HG03571 (cell line): ENCODE results near the gene LYPD6B.

Source experiments
- ATAC-seq: cut with Tn5 transposase; IDR thresholded peaks from one replicate; pipeline ENCODE4 v1.9.1; 2021; ENCODE audit not compliant: unreplicated experiment

LYPD6B gene

DNA sequence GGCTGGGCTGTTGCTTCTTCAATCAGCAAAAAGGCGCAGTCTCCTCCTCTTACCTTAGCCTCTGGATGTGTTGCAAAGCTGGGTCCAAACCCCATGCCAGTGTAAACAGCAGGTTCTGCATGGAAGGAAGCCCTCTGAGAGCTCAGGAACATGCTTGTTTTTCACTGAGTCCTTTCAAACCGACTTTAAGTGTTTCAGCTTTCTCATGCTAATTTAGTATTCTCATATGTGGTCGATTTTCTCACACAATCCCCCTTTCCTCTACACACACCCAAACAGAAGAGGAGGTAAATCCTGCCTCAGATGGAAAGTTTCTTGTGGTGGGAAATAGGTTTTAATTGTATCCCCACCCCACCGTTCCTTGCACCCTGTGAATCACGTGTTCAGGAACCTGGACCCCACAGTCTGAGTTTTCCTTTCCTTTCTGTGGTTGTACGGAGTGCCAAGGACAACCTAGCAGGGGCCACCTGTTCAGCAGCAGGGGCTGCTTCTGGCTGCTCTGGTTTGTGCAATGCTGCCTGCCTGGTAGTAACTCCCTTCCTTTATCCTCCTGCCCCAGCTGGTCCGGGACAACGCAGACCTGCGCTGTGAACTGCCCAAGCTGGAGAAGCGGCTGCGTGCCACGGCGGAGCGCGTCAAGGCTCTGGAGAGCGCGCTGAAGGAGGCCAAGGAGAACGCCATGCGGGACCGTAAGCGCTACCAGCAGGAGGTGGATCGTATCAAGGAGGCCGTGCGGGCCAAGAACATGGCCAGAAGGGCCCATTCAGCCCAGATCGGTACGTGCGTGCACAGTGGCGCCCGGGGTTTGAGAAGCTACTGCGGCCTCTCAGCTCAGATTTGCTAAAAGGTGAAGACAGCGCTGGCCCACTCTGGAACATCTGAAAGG lies 28.7 kb upstream of the LYPD6B start:
- no peak for ATAC-seq

DNA sequence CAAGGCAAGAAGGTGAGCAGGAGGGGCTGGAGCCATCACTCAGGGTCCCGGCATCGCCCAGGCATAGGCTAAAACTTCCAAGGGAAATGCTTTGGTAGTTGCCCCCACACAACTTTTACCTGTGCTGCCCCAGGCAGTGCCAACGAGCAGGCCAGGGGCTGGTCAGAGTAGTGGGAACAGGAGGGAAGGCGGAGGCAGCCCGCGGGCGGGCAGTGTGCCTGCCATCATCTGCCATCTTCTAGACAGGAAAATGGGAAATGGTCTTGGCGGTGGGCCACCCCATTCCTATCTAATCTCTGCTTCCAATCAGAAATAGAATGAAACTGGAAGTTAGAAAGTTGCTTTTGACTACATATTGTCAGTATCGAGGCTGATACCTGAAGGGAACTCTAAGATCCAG lies 26.0 kb upstream of the LYPD6B start:
- no peak for ATAC-seq

- no peak for ATAC-seq
Observed at GRCh38 chr2:149015501-149015900, 23.0 kb upstream of the LYPD6B start.

DNA sequence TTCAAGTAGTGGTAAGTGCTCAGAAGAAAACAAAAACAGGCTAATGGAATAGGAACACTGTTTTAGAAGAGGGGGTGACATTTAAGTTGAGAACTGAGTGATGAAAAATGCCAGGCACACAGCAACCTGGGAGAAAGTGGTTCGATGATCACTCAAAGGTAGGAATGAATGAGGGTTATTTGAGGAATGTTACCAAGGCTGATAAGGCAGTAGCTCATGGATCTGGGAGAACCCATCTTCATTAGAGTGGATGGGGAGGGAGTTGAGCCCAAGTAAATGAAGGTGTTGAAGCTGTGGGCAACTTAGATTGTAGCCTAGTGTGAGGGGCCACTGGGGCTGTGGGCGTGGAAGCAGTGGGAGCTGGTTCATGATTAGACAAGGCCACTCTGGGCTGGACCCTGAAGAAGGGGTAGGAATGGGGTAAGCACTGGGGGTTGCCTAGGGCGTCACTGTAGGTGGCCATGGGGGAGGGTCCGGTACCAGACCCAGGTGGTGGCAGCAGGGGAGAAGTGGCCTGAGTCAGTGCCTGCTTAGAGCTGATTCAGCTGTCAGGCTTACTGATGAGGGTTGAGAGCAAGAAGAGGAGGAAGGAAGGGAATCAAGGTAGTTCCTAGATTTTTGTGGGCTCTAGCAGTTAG lies 22.5 kb upstream of the LYPD6B start:
- ATAC-seq = no peak

- no peak for ATAC-seq
Observed at GRCh38 chr2:149017116-149017985, 21.1 kb upstream of the LYPD6B start.

DNA sequence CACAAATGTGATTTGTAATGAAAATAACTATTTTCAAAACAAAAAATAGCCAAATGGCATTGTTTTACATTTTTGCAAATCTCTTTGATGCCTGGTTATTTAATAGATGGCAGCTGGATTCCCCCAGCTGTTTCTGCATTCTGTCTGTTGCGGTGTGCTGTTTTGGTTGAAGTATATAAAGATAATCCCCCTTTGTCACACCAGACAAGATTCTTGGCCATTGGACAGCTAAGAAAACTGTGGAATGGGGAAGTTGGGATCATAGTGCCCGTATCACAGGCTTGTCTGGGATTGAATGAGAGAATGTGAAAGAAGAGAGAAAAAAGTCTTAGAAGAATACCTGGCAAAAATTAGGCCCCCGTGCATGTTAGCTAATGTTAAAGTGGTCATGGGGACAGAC lies 19.5 kb upstream of the LYPD6B start:
- no peak for ATAC-seq

DNA sequence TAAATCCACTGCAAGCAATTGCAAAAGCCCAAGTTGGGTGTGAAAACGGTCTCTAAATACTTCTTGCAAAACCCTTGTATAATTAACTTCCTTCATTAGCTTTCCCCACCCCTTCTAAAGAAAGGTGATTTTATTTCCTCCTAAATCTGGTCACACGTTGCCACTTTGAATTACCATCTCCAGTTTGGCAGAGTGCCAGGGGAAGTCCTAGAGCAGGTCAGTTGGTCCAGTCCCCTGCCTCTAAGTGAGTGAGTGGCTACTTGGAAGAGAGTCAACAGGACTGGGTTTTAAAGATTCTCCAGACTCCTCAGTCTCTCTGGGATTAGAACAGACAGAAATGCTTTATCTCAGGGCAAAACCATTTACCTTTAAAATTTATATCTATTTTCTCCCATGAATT lies 18.7 kb upstream of the LYPD6B start:
- no peak for ATAC-seq

GRCh38 chr2:149020432-149020851 lies 18.1 kb upstream of the LYPD6B start:
- peak; percentile 48 for ATAC-seq

- peak; percentile 63 for ATAC-seq
Observed at GRCh38 chr2:149021271-149021719, 17.2 kb upstream of the LYPD6B start.

GRCh38 chr2:149021761-149022160 lies 16.7 kb upstream of the LYPD6B start:
- peak; percentile 43 for ATAC-seq

DNA sequence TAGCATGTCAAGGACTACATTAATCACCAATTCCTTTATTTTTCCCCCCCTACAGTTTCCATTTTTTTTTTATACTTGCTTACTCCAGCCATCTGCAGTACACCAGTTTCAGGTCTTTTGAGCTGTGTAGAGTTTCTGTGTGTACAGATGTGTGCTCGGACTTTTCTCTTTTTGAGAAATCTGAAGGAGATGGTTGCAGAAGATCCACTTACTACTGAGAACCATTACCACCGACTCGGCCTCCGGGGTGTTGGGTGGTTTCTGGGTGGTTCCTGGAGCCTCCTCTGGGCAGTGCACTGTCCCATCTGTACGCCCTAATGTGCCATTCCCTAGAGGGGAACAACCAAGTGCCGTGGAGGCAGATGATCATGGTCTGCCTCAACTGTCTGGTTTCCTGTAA lies 15.4 kb upstream of the LYPD6B start:
- ATAC-seq = no peak

DNA sequence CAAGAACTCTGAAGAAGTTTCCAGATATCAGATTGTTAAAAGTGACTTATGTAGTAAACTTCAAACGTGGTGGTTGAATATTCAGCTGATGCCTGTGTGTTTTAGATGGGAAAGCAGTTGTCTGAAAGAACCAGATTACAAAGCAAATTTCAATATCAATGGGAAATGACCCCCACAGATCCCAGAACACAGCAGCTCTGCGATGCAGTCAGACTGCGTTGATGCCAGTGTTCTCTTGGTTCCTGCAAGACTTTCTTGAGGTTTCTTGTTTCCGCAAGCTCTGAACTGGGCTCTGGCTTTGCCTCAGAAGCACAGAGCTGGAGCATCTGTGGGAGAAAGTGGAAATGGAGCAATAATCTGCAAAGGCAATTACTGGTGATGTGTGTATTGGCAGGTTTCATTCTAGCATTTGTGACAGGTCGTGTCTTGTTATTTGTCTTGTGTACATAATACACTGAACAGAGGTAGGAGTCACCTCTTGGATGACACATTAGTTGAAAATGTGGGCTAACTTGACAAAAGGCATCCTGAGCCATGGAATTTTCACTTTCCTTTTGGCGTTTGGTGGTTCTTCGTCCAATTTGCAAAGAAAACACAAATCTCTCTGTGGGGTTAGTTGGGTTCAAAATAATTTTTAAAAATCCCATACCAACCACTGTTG lies 10.8 kb upstream of the LYPD6B start:
- no peak for ATAC-seq

DNA sequence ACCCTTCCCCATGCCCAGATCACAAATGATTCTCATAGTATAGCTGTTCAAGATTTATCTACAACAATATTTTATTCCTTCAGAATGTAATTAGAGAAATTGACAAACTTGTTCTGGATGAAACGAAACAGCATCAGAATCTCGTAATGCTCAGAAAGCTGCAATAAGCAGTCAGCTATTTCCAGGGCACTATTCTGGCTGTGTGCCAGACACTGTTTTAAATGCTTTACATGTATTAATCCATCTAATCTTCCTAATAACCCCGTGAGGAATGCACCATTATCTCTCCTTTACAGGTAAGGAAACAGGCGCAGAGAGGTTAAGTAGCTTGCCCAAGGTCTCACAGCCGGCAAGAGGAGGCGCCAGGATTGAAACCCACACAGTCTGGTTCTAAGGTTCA lies 10.1 kb upstream of the LYPD6B start:
- no peak for ATAC-seq

- no peak for ATAC-seq
Observed at GRCh38 chr2:149028891-149029290, 9.6 kb upstream of the LYPD6B start.

DNA sequence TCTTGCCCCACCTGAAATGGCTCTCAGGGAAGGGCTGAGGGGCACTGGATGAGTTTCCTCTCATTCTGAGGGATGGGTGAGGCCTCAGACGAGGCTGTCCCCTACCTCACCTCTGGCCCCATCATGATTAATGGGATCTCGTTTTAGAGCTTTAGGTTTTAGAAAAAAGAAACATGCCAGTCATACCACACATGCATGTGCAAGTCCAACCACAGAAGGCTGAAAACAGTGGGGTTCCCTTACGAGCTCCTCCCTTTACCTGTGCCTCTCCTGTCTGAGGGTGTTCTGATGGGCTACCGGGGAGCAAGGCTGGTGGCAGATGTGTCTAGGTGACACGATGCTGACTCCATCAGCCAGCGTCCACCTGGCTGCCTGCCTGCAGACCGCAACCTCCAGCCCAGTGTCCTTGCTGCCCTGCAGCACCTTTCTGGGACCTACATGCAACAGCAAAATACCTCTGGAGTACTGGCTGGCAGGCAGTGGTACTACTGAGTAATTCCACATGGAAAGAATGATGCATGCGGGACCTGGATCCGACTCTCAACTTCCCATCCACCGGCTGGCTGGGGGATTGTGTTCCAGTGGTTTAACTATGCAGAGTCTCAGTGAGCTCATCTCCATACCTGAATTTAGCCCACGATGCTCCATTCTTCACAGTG lies 9.1 kb upstream of the LYPD6B start:
- ATAC-seq = no peak

DNA sequence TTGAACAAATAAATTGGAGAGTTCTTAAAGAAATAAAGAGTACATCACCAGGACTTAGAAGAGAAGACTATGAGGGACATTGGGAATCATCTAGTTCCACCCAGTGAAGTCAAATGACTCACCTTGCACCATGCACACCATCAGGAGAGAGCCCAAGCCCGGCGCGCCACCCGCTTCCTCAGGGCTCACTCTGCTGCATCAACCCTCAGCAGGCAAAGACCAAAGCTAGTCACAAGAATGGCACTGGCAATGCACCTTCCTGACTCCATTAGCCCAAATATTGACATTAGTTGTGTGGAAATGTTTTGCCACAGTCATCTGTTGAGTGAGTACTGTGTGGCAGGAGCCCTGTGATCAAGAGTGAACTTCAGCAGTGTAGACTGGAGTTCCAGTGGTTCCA lies 7.1 kb upstream of the LYPD6B start:
- no peak for ATAC-seq

- no peak for ATAC-seq
Observed at GRCh38 chr2:149033716-149034115, 4.8 kb upstream of the LYPD6B start.

- ATAC-seq = no peak
Observed at GRCh38 chr2:149034406-149034805, 4.1 kb upstream of the LYPD6B start.

DNA sequence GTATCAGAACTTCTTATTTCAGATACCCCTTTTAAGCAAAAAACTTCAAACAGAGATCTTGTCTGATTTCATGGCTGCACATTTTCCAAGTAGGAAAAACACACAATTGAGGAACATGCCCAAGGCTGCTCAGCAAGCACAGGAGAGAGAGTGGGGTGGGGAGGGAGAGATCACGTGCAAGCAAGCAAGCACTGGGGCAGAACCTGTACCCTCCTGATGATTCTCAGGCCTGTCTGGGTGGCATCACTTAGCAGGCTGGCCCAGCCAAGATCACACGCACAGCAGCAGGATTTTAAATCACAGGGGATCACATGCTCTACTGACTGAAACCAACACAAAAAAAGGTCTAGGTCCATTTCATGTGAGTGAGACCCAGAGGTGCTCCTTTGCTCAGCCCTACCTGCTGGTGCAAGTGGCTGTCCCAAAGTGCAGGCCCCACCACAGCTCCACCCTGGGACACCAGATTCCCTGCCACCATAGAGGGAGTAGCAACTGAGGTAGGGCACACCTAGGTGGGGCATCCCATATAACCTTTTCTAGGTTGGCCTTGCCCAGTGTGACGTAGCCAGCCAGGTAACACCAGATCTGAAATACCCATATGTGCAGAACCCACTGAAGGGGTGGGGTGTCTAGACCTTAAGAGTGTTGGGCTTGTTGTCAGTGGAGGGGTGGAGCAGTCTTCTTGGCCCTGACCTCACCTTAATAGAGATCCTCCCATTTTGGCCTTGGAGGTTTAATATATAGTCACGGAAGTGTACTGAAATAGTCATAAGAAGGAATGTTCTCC lies 1.8 kb upstream of the LYPD6B start:
- ATAC-seq = no peak

- ATAC-seq = no peak
Observed at GRCh38 chr2:149037851-149038250, 648 bp upstream of the LYPD6B start.
